SU-DHL-6 (cell line): ENCODE results near the gene CEP295NL.

Source experiments
- H2AFZ ChIP-seq: fragments of 200-600 bp; sonication (generic); 2 replicates; pipeline ENCODE4 v1.6.1; 2014; ENCODE audit warnings: low read depth, mild to moderate bottlenecking, moderate library complexity, mixed read lengths, antibody characterized with exemption, low read length; ENCODE audit not compliant: severe bottlenecking
- H3F3A ChIP-seq: fragments of 200-600 bp; shearing (Covaris generic); 2 replicates; pipeline ENCODE4 v1.6.0; 2016; ENCODE audit warnings: antibody characterized with exemption, mild to moderate bottlenecking; ENCODE audit not compliant: insufficient read depth
- H3K27ac ChIP-seq: fragments of 200-600 bp; sonication (generic); 2 replicates; pipeline ENCODE4 v1.5.1; 2016; ENCODE audit warnings: low read depth, mild to moderate bottlenecking, low read length, moderate library complexity, mixed read lengths
- H3K27me3 ChIP-seq: fragments of 200-600 bp; sonication (generic), shearing (Covaris generic); 2 replicates; pipeline ENCODE4 v1.6.0; 2014; ENCODE audit warnings: mild to moderate bottlenecking, low read length
- H3K36me3 ChIP-seq: fragments of 200-600 bp; sonication (generic); 2 replicates; pipeline ENCODE4 v1.6.1; 2014; ENCODE audit warnings: mild to moderate bottlenecking, low read length, mixed read lengths
- H3K4me2 ChIP-seq: fragments of 300-600, 200-600 bp; shearing (Covaris generic), sonication (generic); 2 replicates; pipeline ENCODE4 v1.6.0; 2014; ENCODE audit warnings: low read length, low read depth, mild to moderate bottlenecking; ENCODE audit not compliant: poor library complexity, severe bottlenecking
- H3K4me3 ChIP-seq: fragments of 200-600 bp; sonication (generic); 2 replicates; pipeline ENCODE4 v1.5.1; 2014; ENCODE audit warnings: antibody characterized with exemption, low read length, mild to moderate bottlenecking, mixed read lengths; ENCODE audit not compliant: insufficient read depth, poor library complexity, severe bottlenecking
- H3K79me2 ChIP-seq: fragments of 200-600 bp; sonication (generic); 2 replicates; pipeline ENCODE4 v1.6.1; 2014; ENCODE audit warnings: mild to moderate bottlenecking, low read length, moderate library complexity; ENCODE audit not compliant: insufficient read depth
- H3K9ac ChIP-seq: fragments of 200-600 bp; sonication (generic); 2 replicates; pipeline ENCODE4 v1.7.0; 2014; ENCODE audit warnings: mild to moderate bottlenecking, low read length
- H3K9me2 ChIP-seq: fragments of 200-600 bp; sonication (generic); replicated peaks from 2 replicates; pipeline ENCODE4 v1.6.1; 2014; ENCODE audit warnings: low read length; ENCODE audit not compliant: insufficient read depth
- H3K9me3 ChIP-seq: fragments of 200-600 bp; sonication (generic); 2 replicates; pipeline ENCODE4 v1.6.1; 2014; ENCODE audit warnings: low read length, mixed read lengths; ENCODE audit not compliant: insufficient read depth
- H4K20me1 ChIP-seq: fragments of 200-600 bp; sonication (generic); 2 replicates; pipeline ENCODE4 v1.6.1; 2014; ENCODE audit warnings: low read depth, mild to moderate bottlenecking, antibody characterized with exemption, low read length, moderate library complexity, mixed read lengths
- CTCF ChIP-seq: fragments of 200-600 bp; sonication (generic); IDR thresholded peaks from one replicate; pipeline ENCODE4 v1.5.1; 2017; ENCODE audit warnings: antibody characterized with exemption, mild to moderate bottlenecking, low read length, moderate library complexity; ENCODE audit not compliant: insufficient read depth, poor library complexity, severe bottlenecking
- EZH2phosphoT487 ChIP-seq: fragments of 200-600 bp; sonication (generic), shearing (Covaris generic); conservative IDR thresholded peaks from 2 replicates; pipeline ENCODE4 v1.6.1; 2018; ENCODE audit warnings: mild to moderate bottlenecking, antibody characterized with exemption, low read length, moderate library complexity, mixed read lengths

CEP295NL gene

GRCh38 chr17:78918979-78919378 is 16.0 kb upstream of the CEP295NL start:
- no peak overlapping the region for H3K4me2 ChIP-seq
- no peak overlapping the region for H2AFZ ChIP-seq
- no peak overlapping the region for H3K27ac ChIP-seq
- no peak overlapping the region for H3K9ac ChIP-seq
- no peaks in the 10 kb centered on the region for H3K36me3 ChIP-seq
- no peaks in the 10 kb centered on the region for H3F3A ChIP-seq
- TF ChIP-seq CTCF (no peak), EZH2phosphoT487 (no peak)
- no peaks in the 10 kb centered on the region for H3K9me3 ChIP-seq
- H3K27me3 ChIP-seq = no peaks in the 10 kb centered on the region
- H3K9me2 ChIP-seq = no peaks in the 10 kb centered on the region
- no peaks in the 10 kb centered on the region for H4K20me1 ChIP-seq
- H3K79me2 ChIP-seq = no peaks in the 10 kb centered on the region
- no peak overlapping the region for H3K4me3 ChIP-seq

GRCh38 chr17:78917451-78918275 is 14.7 kb upstream of the CEP295NL start:
- Histone ChIP-seq H3K4me3 (no peak overlapping the region), H3K9ac (no peak overlapping the region), H3K9me2 (no peaks in the 10 kb centered on the region), H3K9me3 (no peaks in the 10 kb centered on the region), H2AFZ (no peak overlapping the region), H3K79me2 (no peaks in the 10 kb centered on the region), H4K20me1 (no peaks in the 10 kb centered on the region), H3F3A (no peaks in the 10 kb centered on the region), H3K36me3 (no peaks in the 10 kb centered on the region), H3K27ac (no peak overlapping the region), H3K27me3 (no peaks in the 10 kb centered on the region), H3K4me2 (no peak overlapping the region)
- TF ChIP-seq EZH2phosphoT487 = no peak
- no peak for TF ChIP-seq CTCF

GRCh38 chr17:78915872-78916632 is 13.1 kb upstream of the CEP295NL start:
- Histone ChIP-seq H2AFZ (no peak overlapping the region), H3K9me3 (no peaks in the 10 kb centered on the region), H3K79me2 (no peaks in the 10 kb centered on the region), H3K9me2 (no peaks in the 10 kb centered on the region), H3K4me2 (no peak overlapping the region), H3K27ac (no peak overlapping the region), H3F3A (no peaks in the 10 kb centered on the region), H3K9ac (no peak overlapping the region), H3K36me3 (no peaks in the 10 kb centered on the region), H4K20me1 (no peaks in the 10 kb centered on the region), H3K27me3 (no peaks in the 10 kb centered on the region), H3K4me3 (no peak overlapping the region)
- TF ChIP-seq CTCF (no peak), EZH2phosphoT487 (no peak)
